Measurements from ENCODE around the gene CATSPER4.

DNA sequence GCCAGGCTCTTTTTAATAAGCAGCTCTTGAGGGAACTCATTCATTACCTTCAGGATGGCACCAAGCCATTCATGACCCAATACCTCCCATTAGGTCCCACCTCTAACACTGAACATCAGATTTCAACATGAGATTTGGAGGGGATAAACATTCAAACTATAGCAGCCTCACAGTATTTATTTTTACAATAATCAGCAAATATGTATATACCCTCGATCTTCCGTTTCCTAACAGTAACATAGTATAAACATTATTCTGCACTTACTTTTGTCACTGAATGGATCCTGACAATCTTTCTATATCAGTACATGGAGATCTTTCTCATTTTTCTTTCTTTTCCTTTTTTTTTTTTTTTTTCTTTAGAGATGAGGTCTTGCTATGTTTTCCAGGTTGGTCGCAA, 5.4 kb downstream of the CATSPER4 start:
- TF ChIP-seq MAX (IDR thresholded peaks at IDR 0.05) (no peak), EGR1 (IDR thresholded peaks at IDR 0.05) (no peak), REST (IDR thresholded peaks at IDR 0.05; ENCODE audit: low read depth) (no peak), YY1 (IDR thresholded peaks at IDR 0.05; ENCODE audit: low read depth) (no peak), TEAD4 (IDR thresholded peaks at IDR 0.05) (no peak), RAD21 (IDR thresholded peaks at IDR 0.05; ENCODE audit: low read depth) (no peak), EP300 (IDR thresholded peaks at IDR 0.05; ENCODE audit: borderline replicate concordance) (no peak), CEBPB (IDR thresholded peaks at IDR 0.05) (no peak), TCF12 (IDR thresholded peaks at IDR 0.05; ENCODE audit: low read depth) (no peak), ZBTB7A (IDR thresholded peaks at IDR 0.05; ENCODE audit: low read depth) (no peak)
